SH-SY5Y (cell line): ENCODE data around the gene NOCT.

ENCODE experiments used
- GATA2 ChIP-seq: IDR thresholded peaks from 2 replicates; pipeline ENCODE4 v1.6.1; 2011; ENCODE audit warnings: mild to moderate bottlenecking, low read depth, low read length
- GATA3 ChIP-seq: IDR thresholded peaks from 2 replicates; pipeline ENCODE4 v1.6.1; 2011; ENCODE audit warnings: low read depth, mild to moderate bottlenecking, low read length, moderate library complexity

DNA sequence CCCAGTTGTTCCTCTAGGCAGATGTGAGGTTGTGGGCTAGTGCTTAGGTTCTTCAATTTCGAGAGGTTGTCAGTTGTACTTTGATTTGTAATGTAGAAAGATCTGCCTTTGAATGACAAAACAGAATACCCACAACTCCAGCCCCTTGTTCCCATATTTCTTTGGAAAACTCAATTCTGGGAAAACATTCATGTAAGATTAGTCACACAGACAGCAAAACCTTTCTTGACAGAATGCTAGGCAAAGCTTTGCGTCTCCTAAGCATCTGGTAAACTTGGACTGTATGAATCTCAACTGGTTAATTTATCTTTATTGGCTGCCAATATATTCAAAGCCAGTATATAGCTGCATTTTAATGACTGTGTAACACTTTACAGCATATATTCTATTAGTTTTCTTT, 34.9 kb downstream of the NOCT start:
- no peak for TF ChIP-seq GATA3
- no peak for TF ChIP-seq GATA2
